ENCODE measurements around the gene GDPD4.

Gene GDPD4

DNA sequence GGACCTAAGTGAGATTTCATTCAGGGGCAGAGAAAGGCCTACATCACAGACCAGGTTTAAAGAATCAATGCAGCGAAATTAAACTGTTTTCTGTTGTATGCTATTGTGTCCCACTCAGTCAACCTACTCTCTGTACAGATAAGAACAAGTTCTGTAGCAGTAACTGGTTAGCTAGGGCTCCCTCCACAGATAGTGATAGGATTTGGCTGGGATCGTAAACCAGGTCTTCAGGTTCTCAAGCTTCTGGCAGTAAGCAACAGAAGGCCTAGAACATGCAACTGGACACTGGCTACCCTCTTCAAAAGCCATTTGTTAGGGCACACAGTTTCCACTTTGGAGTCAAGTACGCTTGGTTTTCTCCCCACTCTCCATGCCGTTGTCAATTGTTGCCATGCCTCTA lies 69.2 kb downstream of the GDPD4 start:
- DNase-seq, result no peak

DNA sequence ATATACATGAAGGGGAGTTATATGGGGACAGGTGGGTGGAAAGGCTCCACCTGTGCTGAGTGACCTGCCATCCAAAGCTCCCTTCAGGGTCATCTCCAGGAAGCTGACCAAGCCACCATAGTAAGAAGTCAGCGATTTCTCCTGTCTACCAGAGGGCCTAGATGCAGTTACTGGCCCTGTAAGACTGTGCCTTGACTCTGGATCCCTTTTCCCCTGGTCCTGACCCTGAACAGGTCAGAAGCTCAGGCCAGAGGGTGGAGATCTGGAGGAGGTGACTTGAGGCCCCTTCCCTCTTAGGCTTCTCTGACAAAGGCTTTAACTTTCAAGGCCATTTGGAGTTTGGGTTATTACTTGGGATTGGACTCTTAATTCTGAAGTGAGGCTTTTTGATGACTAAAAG lies 69.7 kb downstream of the GDPD4 start:
- DNase-seq, result no peak

DNA sequence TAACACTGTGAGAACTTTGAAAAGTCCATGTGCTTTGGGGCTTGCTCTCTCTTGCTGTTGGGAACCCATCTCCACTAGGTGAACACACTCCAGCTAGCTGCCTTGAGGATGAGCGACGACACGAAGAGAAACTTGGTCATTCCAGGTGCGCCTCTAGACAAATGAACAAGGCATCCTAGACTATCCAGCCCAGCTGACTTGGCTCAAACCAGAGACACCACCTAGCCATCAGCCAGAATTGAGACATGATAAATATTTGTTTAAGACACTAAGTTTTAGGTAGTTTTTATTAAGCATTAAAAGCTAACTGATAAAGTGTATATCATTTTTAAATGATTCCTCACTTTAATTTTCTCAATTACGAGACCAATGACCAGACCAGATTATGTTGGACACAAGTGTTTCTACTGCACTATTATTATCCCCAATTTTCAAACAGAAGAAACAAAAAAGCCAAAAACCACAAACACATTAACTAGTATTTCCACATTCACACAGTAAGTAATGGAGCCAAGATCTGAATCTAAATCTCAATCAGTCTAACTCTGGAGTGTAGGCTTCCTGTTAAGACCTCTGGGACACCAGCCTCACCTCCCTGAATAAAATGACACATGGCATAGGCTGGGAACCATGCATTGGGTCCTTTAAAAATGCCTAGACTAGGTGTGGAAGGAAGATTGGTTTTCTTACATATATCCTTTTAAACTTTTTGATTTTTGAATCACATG lies 70.4 kb downstream of the GDPD4 start:
- DNase-seq, result no peak

DNA sequence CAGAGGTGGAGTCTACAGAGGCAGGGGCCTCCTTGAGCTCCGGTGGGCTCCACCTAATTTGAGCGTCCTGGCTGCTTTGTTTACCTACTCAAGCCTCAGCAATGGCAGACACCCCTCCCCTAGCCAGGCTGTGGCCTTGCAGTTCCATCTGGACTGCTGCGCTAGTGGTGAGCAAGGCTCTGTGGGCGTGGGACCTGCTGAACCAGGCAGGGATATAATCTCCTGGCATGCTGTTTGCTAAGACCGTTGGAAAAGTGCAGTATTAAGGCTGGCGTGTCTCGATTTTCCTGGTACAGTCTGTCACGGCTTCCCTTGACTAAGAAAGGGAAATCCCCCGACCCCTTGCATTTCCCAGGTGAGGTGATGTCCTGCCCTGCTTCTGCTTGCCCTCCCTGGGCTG lies 77.7 kb downstream of the GDPD4 start:
- no peak for DNase-seq

DNA sequence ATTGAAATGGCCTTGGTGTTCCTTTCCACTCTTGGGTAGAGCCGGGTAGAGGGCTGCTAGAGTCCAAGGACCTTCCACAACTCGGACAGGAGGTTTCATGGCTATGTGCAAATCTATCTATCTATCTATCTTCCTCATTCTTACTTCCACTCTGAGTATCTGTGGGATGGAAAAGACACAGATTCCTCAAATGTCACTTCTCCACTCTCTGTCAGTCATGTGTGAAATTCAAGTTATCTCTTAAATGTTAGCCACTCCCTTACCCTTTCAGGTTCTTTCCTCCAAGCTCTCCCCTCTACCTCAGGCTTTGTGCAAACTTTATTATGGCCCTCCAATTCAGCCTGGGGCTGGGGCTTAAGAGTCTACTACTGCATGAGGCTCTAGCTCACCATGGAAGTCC lies 84.3 kb downstream of the GDPD4 start:
- no peak for DNase-seq

DNA sequence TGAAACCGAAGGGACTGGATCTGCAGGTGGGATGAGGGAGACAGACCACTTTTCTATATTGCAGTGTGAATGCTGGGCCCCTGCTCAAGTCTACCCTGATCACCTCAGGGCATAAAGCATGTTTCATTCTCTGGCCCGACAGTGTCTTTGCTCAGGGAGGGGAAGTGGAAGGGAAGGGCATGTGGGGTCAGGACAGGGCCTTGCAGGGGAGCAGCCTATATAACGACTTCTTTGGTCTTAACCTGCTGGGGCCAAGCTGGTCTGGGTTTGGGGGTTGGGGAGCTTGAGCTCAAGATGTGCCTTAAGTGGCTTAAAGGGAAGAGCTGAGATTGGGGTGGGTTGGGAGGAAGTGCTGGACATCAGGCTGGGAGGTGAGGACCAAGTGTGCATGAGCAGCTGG lies 86.4 kb downstream of the GDPD4 start:
- no peak for DNase-seq

DNA sequence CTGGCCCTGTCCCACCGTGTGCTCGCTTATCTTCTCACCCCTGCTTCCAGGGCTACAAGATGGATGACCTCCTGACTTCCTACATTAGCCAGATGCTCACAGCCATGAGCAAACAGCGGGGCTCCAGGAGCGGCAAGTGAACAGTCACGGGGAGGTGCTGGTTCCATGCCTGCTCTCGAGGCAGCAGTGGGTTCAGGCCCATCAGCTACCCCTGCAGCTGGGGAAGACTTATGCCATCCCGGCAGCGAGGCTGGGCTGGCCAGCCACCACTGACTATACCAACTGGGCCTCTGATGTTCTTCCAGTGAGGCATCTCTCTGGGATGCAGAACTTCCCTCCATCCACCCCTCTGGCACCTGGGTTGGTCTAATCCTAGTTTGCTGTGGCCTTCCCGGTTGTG lies 86.9 kb downstream of the GDPD4 start:
- DNase-seq, result no peak

DNA sequence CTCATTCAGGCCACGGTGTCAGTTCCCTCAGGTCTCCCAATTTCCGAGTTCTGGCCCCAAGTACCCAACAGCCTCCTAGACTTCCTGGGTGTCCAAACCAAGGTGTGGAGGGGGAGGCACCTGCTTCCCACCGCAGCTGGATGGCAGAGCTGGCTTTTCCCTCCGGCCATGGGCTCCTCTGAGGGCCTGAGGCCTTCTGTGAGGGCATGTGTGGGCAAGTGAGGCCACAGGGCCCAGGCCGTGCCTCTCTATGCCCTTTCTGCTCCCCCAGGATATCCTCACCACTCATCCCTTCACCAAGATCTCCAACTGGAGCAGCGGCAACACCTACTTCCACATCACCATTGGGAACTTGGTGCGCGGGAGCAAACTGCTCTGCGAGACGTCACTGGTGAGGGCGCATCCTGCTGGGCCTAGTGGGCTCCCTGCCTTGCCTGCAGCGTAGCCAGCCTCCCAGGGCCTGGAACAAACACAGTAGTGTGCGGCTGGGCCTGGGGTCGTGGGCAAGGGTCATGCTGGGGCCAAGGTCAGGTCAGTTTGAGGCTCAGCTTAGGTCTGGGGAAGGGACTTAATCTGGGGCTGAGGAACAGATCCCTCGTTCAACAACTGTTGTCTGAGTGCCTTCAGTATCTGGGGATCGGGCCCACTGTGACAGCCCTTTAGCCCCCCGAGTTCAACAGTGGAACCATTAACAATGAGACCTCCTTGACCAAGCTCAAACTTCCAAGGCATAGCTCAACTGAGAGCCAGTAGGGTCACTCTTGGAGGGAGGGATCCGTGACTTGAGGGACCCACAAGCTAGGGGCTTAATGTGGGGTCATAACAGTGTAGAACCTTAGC lies 87.7 kb downstream of the GDPD4 start:
- DNase-seq, result no peak

DNA sequence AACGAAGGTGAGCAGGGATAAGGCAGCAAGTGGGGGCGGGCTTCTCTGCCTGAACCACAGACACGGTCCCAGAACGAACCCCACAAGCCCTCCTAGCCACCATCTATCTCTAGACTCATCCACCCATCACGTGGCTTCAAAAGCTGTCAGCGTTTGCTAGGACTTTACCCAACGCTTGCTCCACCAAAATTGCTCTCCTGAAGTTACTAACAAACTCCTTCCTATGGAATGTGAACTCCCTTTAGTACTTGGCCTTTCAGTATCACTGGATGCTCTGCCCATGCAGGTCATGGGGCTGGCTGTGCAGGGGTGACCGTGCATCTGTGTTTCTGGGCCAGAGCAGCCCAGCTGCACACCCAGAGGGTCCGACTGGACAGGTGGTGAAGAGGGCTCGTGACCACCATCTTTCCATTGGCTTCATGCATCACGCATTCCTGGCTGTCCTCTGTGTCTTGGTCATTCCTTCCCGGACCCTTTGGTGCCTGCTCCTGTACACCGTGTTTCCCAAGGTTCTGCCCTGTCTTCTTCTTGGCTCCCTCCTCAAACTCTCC lies 88.4 kb downstream of the GDPD4 start:
- DNase-seq, result no peak

DNA sequence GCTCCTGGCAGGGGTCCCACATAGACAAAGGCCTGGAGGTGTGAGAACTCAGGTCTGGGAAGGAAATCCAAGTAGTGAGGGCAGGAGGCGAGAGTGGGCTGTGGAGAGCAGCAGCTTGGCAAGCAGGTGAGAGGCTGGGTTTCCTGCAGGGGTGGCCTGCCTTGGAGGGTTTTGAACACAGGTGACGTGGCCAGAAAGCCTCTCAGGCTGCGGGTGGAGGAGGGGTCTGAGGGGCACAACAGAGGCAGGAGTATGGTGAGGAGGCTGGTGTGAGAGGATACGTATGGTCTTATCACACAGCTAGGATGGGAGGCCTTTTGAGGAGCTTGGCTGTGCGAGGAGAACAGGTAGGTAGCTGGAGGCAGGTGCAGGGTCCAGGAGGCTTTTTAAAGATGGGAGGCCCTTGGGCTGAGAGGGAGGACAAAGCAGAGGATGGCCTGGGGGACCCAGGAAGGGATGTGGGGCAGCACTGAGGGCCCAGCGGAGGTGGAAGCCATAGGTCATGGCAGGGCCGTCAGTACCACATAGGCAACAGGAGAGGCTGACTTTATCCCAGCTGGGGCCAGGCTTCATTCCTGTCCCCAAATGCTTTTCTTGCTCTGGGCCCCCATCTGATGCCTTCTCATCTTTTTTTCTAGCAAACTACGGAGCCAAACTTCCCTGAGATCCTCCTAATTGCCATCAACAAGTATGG lies 89.0 kb downstream of the GDPD4 start:
- no peak for DNase-seq

DNA sequence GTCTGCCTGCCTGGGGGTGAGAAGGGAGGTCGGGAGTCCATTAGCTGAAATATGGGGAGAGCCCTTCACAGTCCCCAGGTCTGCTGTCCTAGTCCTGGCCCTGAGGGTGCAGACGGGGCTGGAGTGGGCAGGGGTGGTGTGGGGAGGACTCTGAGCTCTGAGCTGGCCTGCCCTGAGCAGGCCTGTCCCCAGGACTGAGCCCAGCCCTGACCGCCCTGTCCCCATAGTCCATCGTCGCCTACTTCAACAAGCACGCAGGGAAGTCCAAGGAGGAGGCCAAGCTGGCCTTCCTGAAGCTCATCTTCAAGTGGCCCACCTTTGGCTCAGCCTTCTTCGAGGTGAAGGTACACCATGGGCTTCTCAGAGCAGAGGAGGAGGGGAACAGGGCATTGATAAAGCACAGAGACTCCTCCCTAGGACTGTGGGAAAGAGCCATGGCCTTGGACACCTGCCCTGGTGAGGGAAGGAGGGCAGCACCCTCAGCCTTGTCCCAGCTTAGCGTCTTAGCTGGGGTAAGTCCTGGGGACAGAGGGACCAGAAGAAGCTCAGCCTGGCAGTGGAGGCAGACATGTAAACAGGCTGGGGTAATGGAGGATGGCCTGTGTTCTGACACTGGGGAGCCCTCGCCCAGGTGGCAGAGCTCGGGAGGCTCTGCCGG lies 89.8 kb downstream of the GDPD4 start:
- no peak for DNase-seq

DNA sequence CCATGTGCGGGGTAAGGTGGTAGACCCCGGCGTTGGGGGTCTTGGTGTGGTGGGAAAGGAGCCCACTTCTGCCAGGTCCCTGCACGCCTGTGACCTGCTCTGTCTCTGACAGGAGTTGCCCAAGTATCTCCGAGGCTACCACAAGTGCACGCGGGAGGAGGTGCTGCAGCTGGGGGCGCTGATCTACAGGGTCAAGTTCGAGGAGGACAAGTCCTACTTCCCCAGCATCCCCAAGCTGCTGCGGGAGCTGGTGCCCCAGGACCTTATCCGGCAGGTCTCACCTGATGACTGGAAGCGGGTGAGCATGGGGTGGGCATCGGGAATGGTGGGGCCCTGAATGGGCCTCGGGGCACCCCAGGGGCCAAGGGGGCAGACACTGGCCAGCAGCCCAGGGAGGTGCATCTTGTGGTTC lies 90.4 kb downstream of the GDPD4 start:
- no peak for DNase-seq

DNA sequence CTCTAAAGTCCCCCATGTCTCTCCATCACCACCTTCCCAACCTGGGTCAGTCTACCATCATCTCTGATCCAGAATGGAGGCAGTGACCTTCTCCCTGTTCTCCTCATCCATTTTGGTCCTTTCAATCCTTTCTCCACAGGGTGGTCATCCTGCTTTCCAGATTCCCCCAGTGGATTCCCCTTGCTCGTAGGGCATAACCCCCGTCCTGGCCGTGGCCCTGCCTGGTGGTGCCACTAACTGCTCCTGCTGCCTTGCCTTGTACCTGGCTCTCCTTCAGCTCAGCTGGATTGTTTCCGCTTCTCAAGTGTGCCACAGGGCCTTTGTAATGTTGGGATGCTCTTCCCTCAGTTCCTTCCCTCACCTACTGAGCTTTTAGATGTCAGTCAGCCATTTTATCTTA lies 91.8 kb downstream of the GDPD4 start:
- DNase-seq, result no peak

DNA sequence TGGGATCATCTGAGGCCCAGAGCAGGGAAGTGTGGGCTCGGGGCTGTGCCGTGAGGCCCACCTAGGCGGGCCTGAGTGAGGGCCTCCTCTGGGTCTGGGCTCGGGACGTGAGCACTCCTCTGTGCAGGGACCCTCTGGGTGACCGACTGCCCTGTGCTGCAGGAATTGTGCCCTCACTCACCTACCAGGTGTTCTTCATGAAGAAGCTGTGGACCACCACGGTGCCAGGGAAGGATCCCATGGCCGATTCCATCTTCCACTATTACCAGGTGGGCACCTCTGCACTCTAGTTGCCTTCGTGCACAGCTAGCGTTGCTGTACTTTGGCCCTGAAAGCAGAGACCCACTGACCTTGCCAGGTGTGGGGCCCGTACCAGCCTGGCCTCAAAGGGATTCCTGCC lies 93.0 kb downstream of the GDPD4 start:
- no peak for DNase-seq

DNA sequence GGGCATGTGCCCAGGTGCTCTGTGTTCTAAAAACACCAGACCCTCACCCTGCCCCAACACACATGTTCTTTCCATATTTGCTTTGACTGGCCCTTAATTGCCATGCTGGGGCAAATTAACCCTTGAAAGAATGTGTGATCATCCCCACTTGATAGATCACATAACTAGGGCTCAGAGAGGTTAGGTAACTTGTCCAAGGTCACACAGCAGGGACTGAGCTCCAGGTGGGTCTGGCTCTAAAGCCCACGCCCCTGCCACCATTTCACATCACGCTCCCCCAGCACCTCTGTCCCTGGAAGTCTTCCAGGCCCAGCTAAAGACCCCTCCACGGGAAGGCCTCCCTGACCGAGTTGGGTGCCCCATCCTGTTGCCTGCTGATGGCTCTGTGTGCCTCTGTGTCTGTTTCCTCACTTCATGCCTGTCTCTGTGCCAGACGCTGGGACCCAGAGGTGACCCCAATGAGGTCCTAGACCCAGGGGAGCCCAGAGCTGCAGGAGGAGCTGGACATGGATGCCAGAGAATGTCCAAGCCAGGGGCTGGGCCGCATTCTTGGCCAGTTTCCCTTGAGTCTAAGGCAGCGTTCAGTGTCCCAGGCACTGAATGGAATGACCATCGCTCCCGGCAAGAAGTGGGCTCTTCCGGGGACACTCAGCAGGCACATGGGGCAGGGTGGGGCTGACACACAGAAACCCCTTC lies 93.7 kb downstream of the GDPD4 start:
- DNase-seq, result no peak

DNA sequence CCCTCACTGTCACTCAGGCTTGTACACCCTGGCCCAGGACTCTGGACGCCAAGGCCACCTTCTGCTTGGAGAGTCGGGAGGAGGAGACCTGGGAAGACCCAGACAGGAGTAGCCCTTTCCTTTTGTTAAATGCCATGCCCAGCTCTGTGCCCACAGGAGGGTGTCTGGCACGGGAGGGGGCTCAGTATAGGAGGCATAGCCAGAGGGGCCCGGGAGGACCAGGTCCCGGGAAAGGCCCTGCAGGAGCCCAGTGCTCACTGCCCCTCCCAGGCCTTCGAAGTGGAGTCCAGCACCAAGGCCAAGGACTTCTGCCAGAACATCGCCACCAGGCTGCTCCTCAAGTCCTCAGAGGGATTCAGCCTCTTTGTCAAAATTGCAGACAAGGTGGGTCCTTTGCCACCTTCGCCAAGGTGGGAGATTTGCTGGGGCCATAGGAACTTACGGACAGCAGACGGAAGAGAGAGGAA lies 94.4 kb downstream of the GDPD4 start:
- no peak for DNase-seq

DNA sequence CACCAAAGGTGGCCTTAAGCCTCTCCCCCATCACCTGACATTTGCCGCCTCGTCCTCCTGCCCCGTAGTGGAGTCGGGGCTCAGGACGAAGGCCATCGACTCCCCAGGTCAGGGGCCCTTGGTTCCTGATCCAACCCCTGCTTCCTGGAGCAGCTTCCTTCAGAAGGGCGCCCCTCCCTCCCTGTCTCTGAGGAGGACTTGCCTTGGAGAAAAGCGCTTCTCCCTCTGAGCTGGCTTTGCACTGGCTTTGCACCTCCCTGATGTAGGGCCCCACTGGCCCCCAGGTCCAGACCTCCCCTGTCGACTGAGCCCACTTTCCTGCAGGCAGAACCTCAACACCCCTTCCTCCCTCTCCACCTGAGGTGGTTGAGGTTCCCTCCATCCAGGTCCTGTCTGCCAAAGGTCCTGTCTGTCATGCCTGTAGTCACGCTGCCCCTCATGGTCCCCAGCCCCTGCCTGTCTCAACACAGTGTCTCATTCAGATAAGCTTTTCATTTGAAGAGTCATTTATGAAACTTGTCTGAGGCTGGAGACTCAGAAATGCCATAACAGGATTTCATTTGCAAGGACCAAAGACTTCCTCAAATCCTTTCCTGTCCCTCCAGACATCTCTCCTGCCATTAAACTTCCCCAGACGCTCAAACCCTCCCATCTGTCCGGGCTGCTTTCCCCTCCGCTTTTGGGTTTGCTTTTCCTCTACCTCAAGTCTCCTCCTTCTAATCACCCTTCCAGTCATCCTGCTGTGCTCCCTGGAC lies 95.0 kb downstream of the GDPD4 start:
- no peak for DNase-seq

DNA sequence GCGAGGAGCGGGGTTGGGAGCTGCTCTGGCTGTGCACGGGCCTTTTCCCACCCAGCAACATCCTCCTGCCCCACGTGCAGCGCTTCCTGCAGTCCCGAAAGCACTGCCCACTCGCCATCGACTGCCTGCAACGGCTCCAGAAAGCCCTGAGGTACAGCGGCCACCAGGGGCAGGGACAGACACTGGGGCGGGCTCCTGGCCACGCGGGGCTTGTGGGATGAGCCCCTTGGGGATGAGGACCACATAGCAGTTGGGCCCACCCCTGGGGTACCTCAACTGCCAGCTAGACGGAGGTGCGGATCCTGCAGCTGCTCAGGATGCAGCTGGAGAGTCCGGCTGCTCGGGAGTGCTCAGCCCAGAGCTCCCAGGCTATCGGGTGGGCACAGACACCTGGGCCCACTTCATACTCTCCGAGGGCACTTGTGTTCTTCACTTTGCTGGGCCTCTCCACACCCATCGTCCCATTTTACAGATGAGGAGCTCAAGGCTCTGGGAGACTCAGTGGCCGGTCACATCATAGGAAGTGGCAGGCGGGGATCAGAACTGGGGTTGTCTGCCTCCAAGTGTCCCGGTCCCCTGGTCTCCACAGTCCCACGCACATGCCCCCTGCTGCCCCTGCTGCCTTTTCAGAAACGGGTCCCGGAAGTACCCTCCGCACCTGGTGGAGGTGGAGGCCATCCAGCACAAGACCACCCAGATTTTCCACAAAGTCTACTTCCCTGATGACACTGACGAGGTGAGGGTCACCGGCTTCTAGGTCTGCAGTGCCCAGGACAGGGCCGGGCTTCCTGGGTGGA lies 95.8 kb downstream of the GDPD4 start:
- no peak for DNase-seq

DNA sequence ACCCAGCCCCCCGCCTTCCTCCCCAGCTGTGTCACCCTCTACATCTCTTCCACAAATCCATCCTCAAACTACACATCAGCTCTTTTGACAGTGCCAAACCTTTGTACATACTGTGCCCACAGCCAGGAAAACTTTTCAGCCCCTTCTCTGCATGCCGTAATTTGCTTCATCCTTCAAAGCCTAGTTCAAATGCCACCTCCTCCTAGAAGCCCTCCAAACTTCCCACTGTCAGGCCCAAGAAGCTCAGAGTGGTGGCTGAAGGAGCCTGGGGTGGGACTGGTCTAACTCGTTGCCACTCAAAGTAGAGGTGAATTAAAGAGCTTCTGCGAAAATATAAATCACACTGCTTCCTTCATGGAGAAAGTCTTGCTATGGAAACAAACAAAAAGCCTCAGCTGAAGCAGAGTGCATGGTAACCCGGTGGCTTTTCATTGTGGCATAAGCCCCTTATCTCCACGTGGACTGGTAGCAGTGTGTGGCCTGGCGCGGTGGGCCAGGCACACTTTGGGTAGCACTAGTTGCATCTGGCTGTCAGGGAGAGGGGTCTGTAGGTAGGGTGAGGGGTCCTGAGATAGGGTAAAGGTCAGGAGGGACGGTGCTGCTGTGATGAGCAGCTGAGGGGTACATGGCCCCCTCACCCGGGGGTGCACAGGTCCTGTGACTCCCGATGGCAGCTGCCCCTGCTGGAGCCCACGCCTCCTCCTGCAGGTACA lies 96.6 kb downstream of the GDPD4 start:
- no peak for DNase-seq

Data from fibroblast of skin of right quadriceps (primary cell).